Nephron (organoid): ENCODE results near the gene PLPP2.

Source experiments
- H3K27ac Mint-ChIP-seq, 3 experiments: 2 replicates each; pipeline ENCODE4 v1.8.0; 2020; ENCODE audit warnings: mixed read lengths in 3 of 3, mild to moderate bottlenecking in 2 of 3, moderate library complexity in 1 of 3
- H3K27me3 Mint-ChIP-seq: 2 replicates; pipeline ENCODE4 v1.8.0; 2021; ENCODE audit warnings: low read depth, mild to moderate bottlenecking, moderate library complexity, mixed read lengths
- H3K36me3 Mint-ChIP-seq: 2 replicates; pipeline ENCODE4 v1.8.0; 2020; ENCODE audit warnings: low read depth, mixed read lengths
- H3K4me1 Mint-ChIP-seq: 2 replicates; pipeline ENCODE4 v1.8.0; 2020; ENCODE audit warnings: mixed read lengths
- H3K4me3 Mint-ChIP-seq, 3 experiments: 2 replicates each; pipeline ENCODE4 v1.8.0; 2020; ENCODE audit warnings: mild to moderate bottlenecking in 3 of 3, mixed read lengths in 3 of 3, moderate library complexity in 2 of 3
- H3K9me3 Mint-ChIP-seq: 2 replicates; pipeline ENCODE4 v1.8.0; 2020; ENCODE audit warnings: mixed read lengths
- TF ChIP-seq, protein P1 (sequence below), 3 experiments: fragments of 200-600 bp; sonication (generic); IDR thresholded peaks; one replicate each; pipeline ENCODE4 v1.5.0; 2021; ENCODE audit warnings: antibody characterized with exemption in 3 of 3; ENCODE audit not compliant: unreplicated experiment in 3 of 3

Gene PLPP2

DNA sequence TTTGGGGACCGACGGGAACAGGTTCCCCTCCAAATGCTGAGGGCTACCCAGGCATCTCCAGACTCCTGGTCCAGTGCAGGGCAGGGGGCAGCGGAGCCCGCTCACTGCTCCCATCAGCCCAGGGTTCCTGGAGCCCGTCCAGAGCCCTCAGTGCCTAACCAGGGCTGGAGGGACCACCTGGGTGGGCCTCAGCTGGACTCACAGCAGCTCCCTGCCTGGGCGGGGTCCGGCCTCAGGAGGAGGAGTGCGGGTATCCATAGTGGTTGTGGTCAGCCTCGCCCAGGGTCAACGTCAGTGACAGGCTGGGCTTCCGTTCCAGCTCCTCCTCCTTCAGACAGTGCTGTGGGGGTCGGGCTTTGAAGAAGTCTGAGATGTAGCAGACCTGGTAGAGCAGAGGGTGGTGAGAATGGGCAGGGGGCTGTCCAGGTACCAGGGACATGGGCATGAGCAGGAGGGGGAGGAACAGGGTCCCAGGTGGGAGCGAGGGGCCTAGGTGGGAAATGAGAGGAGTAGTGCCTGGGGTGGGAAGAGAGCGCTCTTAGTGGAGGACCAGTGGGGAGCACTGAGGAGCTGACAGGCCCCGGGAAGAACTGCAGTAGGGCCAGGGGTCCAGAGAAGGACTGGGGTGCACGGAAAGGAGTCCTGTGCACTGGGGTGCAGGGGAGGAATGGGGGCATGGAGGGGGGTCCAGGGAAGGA is 9.9 kb downstream of the PLPP2 start:
- Mint-ChIP-seq H3K36me3 (no peaks in the 10 kb centered on the region), H3K27ac (no peak overlapping the region), H3K9me3 (no peaks in the 10 kb centered on the region), H3K4me3 (no peak overlapping the region), H3K27me3 (peaks cover 32% of the 10 kb centered on the region), H3K4me1 (no peaks in the 10 kb centered on the region)
- TF ChIP-seq, protein P1, sequence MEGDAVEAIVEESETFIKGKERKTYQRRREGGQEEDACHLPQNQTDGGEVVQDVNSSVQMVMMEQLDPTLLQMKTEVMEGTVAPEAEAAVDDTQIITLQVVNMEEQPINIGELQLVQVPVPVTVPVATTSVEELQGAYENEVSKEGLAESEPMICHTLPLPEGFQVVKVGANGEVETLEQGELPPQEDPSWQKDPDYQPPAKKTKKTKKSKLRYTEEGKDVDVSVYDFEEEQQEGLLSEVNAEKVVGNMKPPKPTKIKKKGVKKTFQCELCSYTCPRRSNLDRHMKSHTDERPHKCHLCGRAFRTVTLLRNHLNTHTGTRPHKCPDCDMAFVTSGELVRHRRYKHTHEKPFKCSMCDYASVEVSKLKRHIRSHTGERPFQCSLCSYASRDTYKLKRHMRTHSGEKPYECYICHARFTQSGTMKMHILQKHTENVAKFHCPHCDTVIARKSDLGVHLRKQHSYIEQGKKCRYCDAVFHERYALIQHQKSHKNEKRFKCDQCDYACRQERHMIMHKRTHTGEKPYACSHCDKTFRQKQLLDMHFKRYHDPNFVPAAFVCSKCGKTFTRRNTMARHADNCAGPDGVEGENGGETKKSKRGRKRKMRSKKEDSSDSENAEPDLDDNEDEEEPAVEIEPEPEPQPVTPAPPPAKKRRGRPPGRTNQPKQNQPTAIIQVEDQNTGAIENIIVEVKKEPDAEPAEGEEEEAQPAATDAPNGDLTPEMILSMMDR (IDR thresholded peaks at IDR 0.05; ENCODE audit: unreplicated experiment in 3 of 3) = no peak

- H3K27me3 Mint-ChIP-seq = peaks cover 34% of the 10 kb centered on the region
- TF ChIP-seq, protein P1 (IDR thresholded peaks at IDR 0.05; ENCODE audit: unreplicated experiment in 3 of 3) = no peak
- no peaks in the 10 kb centered on the region for H3K9me3 Mint-ChIP-seq
- no peaks in the 10 kb centered on the region for H3K36me3 Mint-ChIP-seq
- H3K4me1 Mint-ChIP-seq = no peaks in the 10 kb centered on the region
- no peak overlapping the region for H3K27ac Mint-ChIP-seq
- no peak overlapping the region for H3K4me3 Mint-ChIP-seq
Measured at GRCh38 chr19:280541-281009, 10.6 kb downstream of the PLPP2 start.

DNA sequence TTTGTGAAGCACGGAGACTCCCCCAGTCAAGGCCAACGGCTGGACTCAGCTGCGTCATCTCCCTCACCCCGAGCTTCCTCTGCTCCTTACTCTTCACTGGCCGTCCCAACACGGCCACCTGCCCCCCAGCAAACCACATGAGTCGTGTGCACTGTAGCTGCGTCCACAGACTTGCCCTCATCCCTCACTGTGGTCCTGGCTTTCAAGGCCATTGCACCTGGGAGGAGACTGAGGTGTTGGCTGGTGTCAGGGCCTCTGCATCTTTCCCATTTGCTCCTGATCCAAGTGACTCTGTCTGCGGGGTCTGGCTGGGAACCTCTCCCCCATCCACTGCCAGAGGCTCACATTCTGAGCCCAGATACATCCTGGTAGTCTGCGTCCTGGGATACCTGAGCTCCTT is 11.5 kb downstream of the PLPP2 start:
- no peak overlapping the region for H3K4me3 Mint-ChIP-seq
- no peaks in the 10 kb centered on the region for H3K4me1 Mint-ChIP-seq
- no peaks in the 10 kb centered on the region for H3K36me3 Mint-ChIP-seq
- TF ChIP-seq, protein P1 (IDR thresholded peaks at IDR 0.05; ENCODE audit: unreplicated experiment in 3 of 3) = no peak
- no peak overlapping the region for H3K27ac Mint-ChIP-seq
- H3K9me3 Mint-ChIP-seq = no peaks in the 10 kb centered on the region
- peaks cover 43% of the 10 kb centered on the region for H3K27me3 Mint-ChIP-seq

DNA sequence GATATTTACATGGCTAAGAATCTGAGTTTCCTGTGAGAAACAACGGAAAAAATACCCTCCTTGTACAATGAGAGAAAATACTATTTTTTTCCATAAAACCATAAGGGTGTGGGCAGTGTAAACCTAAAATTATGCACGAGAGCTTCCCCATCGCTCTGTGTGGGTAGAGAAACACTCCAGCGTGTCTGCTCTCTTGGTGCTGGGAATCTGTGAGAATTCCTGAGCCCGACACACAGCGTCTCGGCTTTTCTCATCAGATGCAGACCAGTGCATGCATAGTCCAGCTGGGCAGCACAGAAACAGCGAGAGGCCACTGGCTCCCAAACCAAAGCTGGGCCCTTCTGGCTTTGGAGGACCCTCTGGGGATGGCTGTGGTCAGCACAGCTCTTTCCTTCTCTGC is 12.0 kb downstream of the PLPP2 start:
- Mint-ChIP-seq H3K4me1 (no peaks in the 10 kb centered on the region), H3K9me3 (no peaks in the 10 kb centered on the region), H3K27me3 (peaks cover 43% of the 10 kb centered on the region), H3K36me3 (no peaks in the 10 kb centered on the region), H3K4me3 (no peak overlapping the region), H3K27ac (no peak overlapping the region)
- TF ChIP-seq, protein P1 (IDR thresholded peaks at IDR 0.05; ENCODE audit: unreplicated experiment in 3 of 3) = no peak

DNA sequence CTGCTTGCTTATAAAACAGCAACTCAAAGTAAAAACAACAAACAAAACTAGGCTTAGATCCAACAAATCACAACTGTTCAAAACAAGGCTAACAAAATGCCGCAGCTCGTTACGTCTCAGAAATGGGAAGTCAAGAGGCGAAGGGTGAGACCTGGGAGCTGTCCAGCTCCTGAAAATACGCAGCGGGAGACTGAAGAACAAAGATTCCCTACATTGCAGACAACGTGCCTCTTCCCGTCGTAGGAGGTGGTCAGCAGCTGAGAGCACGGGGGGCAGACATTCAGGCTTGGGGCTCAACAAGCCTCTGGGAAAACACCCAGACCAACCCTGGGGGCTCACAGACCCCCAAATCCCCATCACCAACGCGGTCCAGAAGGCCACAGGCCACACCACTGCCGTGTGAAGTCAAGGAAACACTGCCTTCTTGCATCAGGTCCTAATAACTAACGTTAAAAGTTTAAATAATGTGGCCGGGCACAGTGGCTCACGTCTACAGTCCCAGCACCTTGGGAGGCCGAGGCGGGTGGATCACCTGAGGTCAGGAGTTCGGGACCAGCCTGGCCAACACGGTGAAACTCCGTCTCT is 13.5 kb downstream of the PLPP2 start:
- H3K9me3 Mint-ChIP-seq = no peaks in the 10 kb centered on the region
- H3K27me3 Mint-ChIP-seq = peaks cover 49% of the 10 kb centered on the region
- H3K4me3 Mint-ChIP-seq = no peak overlapping the region
- TF ChIP-seq, protein P1 (IDR thresholded peaks at IDR 0.05; ENCODE audit: unreplicated experiment in 3 of 3) = no peak
- no peaks in the 10 kb centered on the region for H3K4me1 Mint-ChIP-seq
- no peaks in the 10 kb centered on the region for H3K36me3 Mint-ChIP-seq
- no peak overlapping the region for H3K27ac Mint-ChIP-seq

- H3K9me3 Mint-ChIP-seq = no peaks in the 10 kb centered on the region
- H3K36me3 Mint-ChIP-seq = no peaks in the 10 kb centered on the region
- no peaks in the 10 kb centered on the region for H3K4me1 Mint-ChIP-seq
- TF ChIP-seq, protein P1 (IDR thresholded peaks at IDR 0.05; ENCODE audit: unreplicated experiment in 3 of 3) = no peak
- H3K27me3 Mint-ChIP-seq = peaks cover 51% of the 10 kb centered on the region
- H3K4me3 Mint-ChIP-seq = no peak overlapping the region
- H3K27ac Mint-ChIP-seq = no peak overlapping the region
Measured at GRCh38 chr19:277131-277530, 14.1 kb downstream of the PLPP2 start.
